Glutamatergic neuron (in vitro differentiated cells): ENCODE data around the gene EYA4. TPM values are rescaled to one million over a fixed set of nuclear protein-coding genes. Genes with fewer than 3 reads are reported as not detected.
A peak's percentile ranks its signal among the peaks of the same experiment; 100 is the strongest.

Source experiments
- DNase-seq: peaks from one replicate; pipeline ENCODE4 v3.0.0; 2022
- H3K27ac Mint-ChIP-seq: one replicate; pipeline ENCODE4 v1.8.0; 2020; ENCODE audit warnings: mild to moderate bottlenecking, mixed read lengths, inconsistent platforms; ENCODE audit not compliant: unreplicated experiment
- H3K27me3 Mint-ChIP-seq: one replicate; pipeline ENCODE4 v1.8.0; 2020; ENCODE audit warnings: mild to moderate bottlenecking, moderate library complexity, mixed read lengths, inconsistent platforms; ENCODE audit not compliant: unreplicated experiment
- H3K36me3 Mint-ChIP-seq: one replicate; pipeline ENCODE4 v1.8.0; 2020; ENCODE audit warnings: mild to moderate bottlenecking, mixed read lengths, inconsistent platforms; ENCODE audit not compliant: unreplicated experiment
- H3K4me1 Mint-ChIP-seq: one replicate; pipeline ENCODE4 v1.8.0; 2020; ENCODE audit warnings: mild to moderate bottlenecking, low read depth, mixed read lengths, inconsistent platforms; ENCODE audit not compliant: unreplicated experiment
- H3K4me3 Mint-ChIP-seq: one replicate; pipeline ENCODE4 v1.8.0; 2020; ENCODE audit warnings: mild to moderate bottlenecking, mixed read lengths, inconsistent platforms; ENCODE audit not compliant: unreplicated experiment
- H3K9me3 Mint-ChIP-seq: one replicate; pipeline ENCODE4 v1.8.0; 2020; ENCODE audit warnings: mild to moderate bottlenecking, moderate library complexity, mixed read lengths, inconsistent platforms; ENCODE audit not compliant: unreplicated experiment
- CTCF ChIP-seq: fragments of 200-600 bp; sonication (generic); IDR thresholded peaks from one replicate; pipeline ENCODE4 v1.5.0; 2021; ENCODE audit not compliant: partially characterized antibody, unreplicated experiment
- total RNA-seq: library from RNA; stranded (reverse); fragmentation: NEBNext Ultra II Directional; extraction: Animal tissue kit (Norgen Biotek cat#: 25700); gene quantifications from one replicate; pipeline ENCODE4 v1.2.1, GENCODE V29; 2021; ENCODE audit not compliant: unreplicated experiment

Gene EYA4
- total RNA-seq, 1 donor from 2014 or later: not detected

- peaks cover 3% of the 10 kb centered on the region for H3K27me3 Mint-ChIP-seq
- TF ChIP-seq CTCF: no peak
- no peak overlapping the region for H3K4me3 Mint-ChIP-seq
- peaks cover 7% of the 10 kb centered on the region for H3K36me3 Mint-ChIP-seq
- H3K4me1 Mint-ChIP-seq: peaks cover 2% of the 10 kb centered on the region
- no peak overlapping the region for H3K27ac Mint-ChIP-seq
- H3K9me3 Mint-ChIP-seq: peaks cover 8% of the 10 kb centered on the region
- no peak for DNase-seq
Observed at GRCh38 chr6:133559926-133560325, 318.8 kb downstream of the EYA4 start.

- Mint-ChIP-seq H3K9me3 (no peaks in the 10 kb centered on the region), H3K27me3 (no peaks in the 10 kb centered on the region), H3K36me3 (no peaks in the 10 kb centered on the region), H3K27ac (no peak overlapping the region), H3K4me1 (peaks cover 5% of the 10 kb centered on the region), H3K4me3 (no peak overlapping the region)
- no peak for DNase-seq
- TF ChIP-seq CTCF: no peak
Observed at GRCh38 chr6:133567636-133568035, 326.5 kb downstream of the EYA4 start.

GRCh38 chr6:133568970-133569889 is 328.1 kb downstream of the EYA4 start:
- Mint-ChIP-seq H3K4me1 (peaks cover 3% of the 10 kb centered on the region), H3K4me3 (peak overlapping the region; percentile 82), H3K27me3 (no peaks in the 10 kb centered on the region), H3K9me3 (peaks cover 1% of the 10 kb centered on the region), H3K27ac (peak overlapping the region; percentile 68), H3K36me3 (no peaks in the 10 kb centered on the region)
- no peak for DNase-seq
- peak; percentile 87 for TF ChIP-seq CTCF

- H3K27me3 Mint-ChIP-seq: no peaks in the 10 kb centered on the region
- H3K27ac Mint-ChIP-seq: no peak overlapping the region
- H3K4me1 Mint-ChIP-seq: peaks cover 3% of the 10 kb centered on the region
- no peak overlapping the region for H3K4me3 Mint-ChIP-seq
- peaks cover 6% of the 10 kb centered on the region for H3K36me3 Mint-ChIP-seq
- TF ChIP-seq CTCF: no peak
- DNase-seq: no peak
- peaks cover 2% of the 10 kb centered on the region for H3K9me3 Mint-ChIP-seq
Observed at GRCh38 chr6:133571681-133572080, 330.5 kb downstream of the EYA4 start.

GRCh38 chr6:133577851-133578250 is 336.7 kb downstream of the EYA4 start:
- H3K27me3 Mint-ChIP-seq: peaks cover 3% of the 10 kb centered on the region
- no peak overlapping the region for H3K4me3 Mint-ChIP-seq
- peaks cover 11% of the 10 kb centered on the region for H3K36me3 Mint-ChIP-seq
- no peaks in the 10 kb centered on the region for H3K4me1 Mint-ChIP-seq
- peaks cover 2% of the 10 kb centered on the region for H3K9me3 Mint-ChIP-seq
- TF ChIP-seq CTCF: no peak
- no peak overlapping the region for H3K27ac Mint-ChIP-seq
- no peak for DNase-seq
